Epithelial cell of proximal tubule (primary cell): ENCODE measurements around the gene PTPN7. TPM values are rescaled to one million over a fixed set of nuclear protein-coding genes. Genes with fewer than 3 reads are reported as not detected.
A peak's percentile ranks its signal among the peaks of the same experiment; 100 is the strongest.

Source experiments
- DNase-seq: peaks from one replicate; pipeline ENCODE4 v3.0.0-alpha.2; 2011; ENCODE audit warnings: low read depth
- H3K4me3 ChIP-seq: 2 replicates; pipeline ENCODE4 v1.5.1; 2011; ENCODE audit warnings: low read depth, mild to moderate bottlenecking, low read length
- CTCF ChIP-seq: conservative IDR thresholded peaks from 2 replicates; pipeline ENCODE4 v1.5.1; 2012; ENCODE audit warnings: low read depth, mild to moderate bottlenecking, low read length
- total RNA-seq: library from RNA; depleted of rRNA; stranded (reverse); fragments of >200 nt; gene quantifications from 2 replicates; pipeline ENCODE4 v1.2.3, GENCODE V29; 2015

PTPN7 gene
- total RNA-seq, 1 donor from 2014 or later: 0.06 TPM

DNA sequence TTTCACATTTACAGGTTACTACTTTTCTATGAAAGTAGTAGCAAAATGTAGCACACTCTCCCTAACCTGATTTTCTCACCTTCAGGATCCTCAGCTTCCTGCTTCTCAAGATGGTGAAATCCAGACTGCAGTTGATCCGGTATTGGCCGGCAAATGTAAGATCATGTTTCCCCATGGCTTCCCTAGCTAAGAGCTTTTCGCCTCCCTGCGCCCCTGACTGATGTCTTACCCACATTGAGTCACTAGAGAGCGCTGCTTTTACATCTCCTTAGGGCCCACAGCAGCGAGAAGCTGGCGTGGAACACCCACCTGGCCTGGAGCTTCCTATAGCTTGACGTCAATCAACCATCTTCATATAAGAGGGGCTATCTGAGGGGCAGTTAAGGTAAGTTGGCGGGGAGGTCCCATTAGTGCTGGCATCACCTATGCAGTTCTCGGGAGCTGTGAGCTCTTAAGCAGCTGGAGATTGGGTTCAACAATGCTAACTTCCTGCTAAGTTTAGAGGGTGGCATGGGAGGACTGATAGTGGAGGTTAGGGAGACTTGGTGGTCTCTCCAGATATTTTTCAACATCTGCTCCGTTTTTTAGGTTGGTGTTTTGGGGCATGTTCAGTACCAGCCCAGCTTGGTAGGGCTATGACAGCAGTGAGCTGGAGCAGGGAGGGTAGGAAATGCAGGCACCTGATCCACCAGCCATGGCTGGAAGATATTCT, 5.5 kb downstream of the PTPN7 start:
- no peak overlapping the region for H3K4me3 ChIP-seq
- TF ChIP-seq CTCF: peak; percentile 59
- no peak for DNase-seq

- no peak overlapping the region for H3K4me3 ChIP-seq
- DNase-seq: no peak
- no peak for TF ChIP-seq CTCF
These were observed 6.1 kb downstream of the PTPN7 start for GRCh38 chr1:202154148-202154765.

- no peak for TF ChIP-seq CTCF
- H3K4me3 ChIP-seq: no peak overlapping the region
- DNase-seq: no peak
These were observed 7.1 kb downstream of the PTPN7 start for GRCh38 chr1:202153284-202153683.

DNA sequence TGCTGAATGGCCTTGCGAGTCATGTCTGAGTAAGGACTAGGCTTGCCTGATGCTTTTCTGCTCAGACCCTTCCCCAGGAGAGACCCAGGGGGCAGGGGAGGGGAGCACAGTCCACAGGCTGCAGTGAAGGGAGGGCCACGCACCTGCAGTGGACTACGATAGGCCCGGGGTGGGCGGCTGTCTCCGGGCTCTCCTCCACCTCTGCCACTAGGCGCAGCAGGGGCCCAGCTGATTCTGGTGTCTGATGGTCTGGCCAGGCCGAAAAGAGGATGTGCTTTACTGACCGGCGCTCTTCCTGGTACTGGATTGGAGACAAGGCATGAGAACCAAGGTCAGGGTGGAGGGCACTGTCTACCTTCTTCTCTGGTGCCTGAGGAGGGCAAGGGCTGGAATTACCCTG, 8.0 kb downstream of the PTPN7 start:
- TF ChIP-seq CTCF: no peak
- no peak for DNase-seq
- no peak overlapping the region for H3K4me3 ChIP-seq

DNA sequence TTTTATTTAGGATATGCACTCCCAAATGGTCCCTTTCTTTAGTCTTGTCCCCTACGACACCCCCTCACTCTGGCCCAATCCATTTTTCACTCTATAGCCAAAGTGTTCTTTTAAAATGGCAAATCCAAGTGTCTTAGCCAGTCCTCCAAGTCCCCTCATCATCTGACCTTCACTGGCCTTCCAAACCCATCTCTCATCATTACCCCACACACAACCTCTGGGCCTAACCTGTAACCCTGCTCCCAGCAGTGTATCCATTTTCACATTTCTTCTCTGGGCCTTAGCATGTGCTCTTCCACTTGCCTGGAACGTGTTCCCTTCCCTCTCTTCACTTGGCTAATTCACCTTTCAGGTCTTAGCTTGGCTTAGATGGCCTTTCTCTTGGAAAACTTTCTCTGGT, 9.4 kb downstream of the PTPN7 start:
- TF ChIP-seq CTCF: no peak
- DNase-seq: no peak
- no peak overlapping the region for H3K4me3 ChIP-seq

- no peak overlapping the region for H3K4me3 ChIP-seq
- TF ChIP-seq CTCF: no peak
- DNase-seq: no peak
These were observed 9.8 kb downstream of the PTPN7 start for GRCh38 chr1:202150602-202151001.

- TF ChIP-seq CTCF: no peak
- DNase-seq: no peak
- no peak overlapping the region for H3K4me3 ChIP-seq
These were observed 10.2 kb downstream of the PTPN7 start for GRCh38 chr1:202150187-202150586.
